B cell (primary cell): ENCODE measurements around the gene STARD9. TPM values are rescaled to one million over a fixed set of nuclear protein-coding genes. Genes with fewer than 3 reads are reported as not detected.

Experiments used
- ATAC-seq: fragments of 200-7000 bp; cut with Tn5 transposase; one replicate; pipeline ENCODE4 v1.10.0; 2021; ENCODE audit warnings: low read depth, mild to moderate bottlenecking, moderate number of reproducible peaks, moderate library complexity
- CTCF ChIA-PET: fragments of 350-600 bp; sonication (Branson Sonifier 250); formaldehyde crosslinking; loops from one replicate; lab custom pipeline; 2021; ENCODE audit warnings: antibody characterized with exemption, inconsistent platforms; lab: Charles Lee
- POLR2A ChIA-PET: fragments of 350-600 bp; sonication (Branson Sonifier 250); formaldehyde crosslinking; loops from one replicate; lab custom pipeline; 2021; ENCODE audit warnings: antibody characterized with exemption; lab: Charles Lee
- DNase-seq: peaks from one replicate; pipeline ENCODE4 v3.0.0; 2013
- H2AFZ ChIP-seq: 2 replicates; pipeline ENCODE4 v1.6.1; 2012; ENCODE audit warnings: mild to moderate bottlenecking, low read depth, low read length; ENCODE audit not compliant: insufficient read depth, poor library complexity, severe bottlenecking
- H3K27ac ChIP-seq, 2 donors: 1 replicate in 1 of 2; 2 replicates in 1 of 2; pipeline ENCODE4 v1.5.1; 2012 to 2013; ENCODE audit warnings: low read length in 2 of 2, mild to moderate bottlenecking in 2 of 2, moderate library complexity in 1 of 2
- H3K27me3 ChIP-seq, 4 experiments: fragments of 200-600 bp in 1 of 4; sonication (generic) in 1 of 4; replicated peaks in 1 of 4; 1 replicate in 2 of 4; 2 replicates in 2 of 4; pipeline versions ENCODE4 v1.6.1 to v1.7.0; 2013 to 2016; ENCODE audit warnings: low read length in 3 of 4, mild to moderate bottlenecking in 2 of 4, mixed read lengths in 1 of 4, moderate library complexity in 1 of 4; ENCODE audit not compliant: insufficient read depth in 4 of 4, control insufficient read depth in 3 of 4; ENCODE audit errors: control extremely low read depth in 1 of 4
- H3K36me3 ChIP-seq, 2 experiments: replicated peaks in 1 of 2; 1 replicate in 1 of 2; 2 replicates in 1 of 2; pipeline versions ENCODE4 v1.6.1 to v1.7.1; 2013; ENCODE audit warnings: low read length in 1 of 2; ENCODE audit not compliant: insufficient read depth in 2 of 2, control insufficient read depth in 1 of 2; ENCODE audit errors: control extremely low read depth in 1 of 2, extremely low read depth in 1 of 2
- H3K4me1 ChIP-seq, 2 donors: fragments of 200-600 bp in 1 of 2; sonication (generic) in 1 of 2; 1 replicate in 1 of 2; 2 replicates in 1 of 2; pipeline versions ENCODE4 v1.5.1 to v1.6.1; 2013 to 2017; ENCODE audit warnings: low read length in 2 of 2; ENCODE audit not compliant: control insufficient read depth in 2 of 2, insufficient read depth in 2 of 2
- H3K4me2 ChIP-seq: replicated peaks from 2 replicates; pipeline ENCODE3; 2012; ENCODE audit warnings: mild to moderate bottlenecking, low read depth, low read length; ENCODE audit not compliant: poor library complexity, severe bottlenecking
- H3K4me3 ChIP-seq, 5 experiments: fragments of 200-600 bp in 1 of 5; sonication (generic) in 1 of 5; 1 replicate in 3 of 5; 2 replicates in 2 of 5; pipeline versions ENCODE4 v1.5.1 to v1.7.0; 2011 to 2016; ENCODE audit warnings: low read length in 4 of 5, mild to moderate bottlenecking in 4 of 5, low read depth in 2 of 5, control low read depth in 1 of 5, moderate library complexity in 1 of 5; ENCODE audit not compliant: insufficient read depth in 1 of 5; ENCODE audit errors: control extremely low read depth in 1 of 5, extremely low read depth in 1 of 5
- H3K79me2 ChIP-seq: fragments of 200-600 bp; sonication (generic); one replicate; pipeline ENCODE4 v1.6.0; 2016; ENCODE audit warnings: low read length; ENCODE audit not compliant: control insufficient read depth, insufficient read depth
- H3K9ac ChIP-seq: fragments of 200-600 bp; sonication (generic); 2 replicates; pipeline ENCODE4 v1.6.1; 2017; ENCODE audit warnings: mild to moderate bottlenecking, low read length, moderate library complexity
- H3K9me3 ChIP-seq, 3 donors: one replicate each; pipeline versions ENCODE4 v1.6.1 to v1.7.1; 2013; ENCODE audit warnings: low read length in 2 of 3; ENCODE audit not compliant: control insufficient read depth in 2 of 3, insufficient read depth in 1 of 3; ENCODE audit errors: control extremely low read depth in 1 of 3
- H4K20me1 ChIP-seq: 2 replicates; pipeline ENCODE4 v1.6.0; 2012; ENCODE audit warnings: mild to moderate bottlenecking, low read length; ENCODE audit not compliant: insufficient read depth, control insufficient read depth, poor library complexity, severe bottlenecking
- H3K27ac Mint-ChIP-seq: one replicate; pipeline ENCODE4 v1.8.0; 2021; ENCODE audit warnings: mixed read lengths
- H3K27me3 Mint-ChIP-seq: one replicate; pipeline ENCODE4 v1.8.0; 2021; ENCODE audit warnings: mixed read lengths
- H3K4me1 Mint-ChIP-seq: one replicate; pipeline ENCODE4 v1.8.0; 2021; ENCODE audit warnings: mixed read lengths
- H3K4me3 Mint-ChIP-seq: one replicate; pipeline ENCODE4 v1.8.0; 2021; ENCODE audit warnings: mixed read lengths
- H3K9me3 Mint-ChIP-seq: one replicate; pipeline ENCODE4 v1.8.0; 2022; ENCODE audit warnings: mixed read lengths; ENCODE audit not compliant: insufficient read depth
- EZH2 ChIP-seq: IDR thresholded peaks from 2 replicates; pipeline ENCODE4 v1.6.1; 2012; ENCODE audit warnings: borderline replicate concordance, low read depth, mild to moderate bottlenecking, moderate library complexity, low read length; ENCODE audit not compliant: insufficient read depth, poor library complexity, severe bottlenecking
- WGBS: methylation state at CpG from one replicate; pipeline ENCODE4 v1.1.5; 2013; ENCODE audit warnings: missing lambda C conversion rate; ENCODE audit not compliant: insufficient coverage; 5-methylcytosine and 5-hydroxymethylcytosine counted together
- intact Hi-C: fragments of 100-400 bp; cut with micrococcal nuclease; formaldehyde crosslinking; loops from one replicate; pipeline ENCODE4 v1.10.0; 2022
- polyA plus RNA-seq: library from polyadenylated mRNA; depleted of rRNA; stranded (reverse); fragments of >200 nt; gene quantifications from 2 replicates; pipeline ENCODE4 v1.2.3, GENCODE V29; 2012
- total RNA-seq, 2 donors: library from RNA; stranded (reverse); fragments of 120-200 nt in 1 of 2; gene quantifications; 1 replicate in 1 of 2; 2 replicates in 1 of 2; pipeline versions ENCODE4 v1.2.3 to v1.2.4, GENCODE V29; 2013 to 2022
- TF ChIP-seq, protein P1 (sequence below): fragments of 200-600 bp; IDR thresholded peaks from one replicate; pipeline ENCODE4 v1.8.0; 2022; ENCODE audit warnings: antibody characterized with exemption, mild to moderate bottlenecking

Gene STARD9
- total and polyA plus RNA-seq, 2 donors (not counting 1 experiment from before 2014, with no cell fraction given) = 5.0 to 23.1 TPM

DNA sequence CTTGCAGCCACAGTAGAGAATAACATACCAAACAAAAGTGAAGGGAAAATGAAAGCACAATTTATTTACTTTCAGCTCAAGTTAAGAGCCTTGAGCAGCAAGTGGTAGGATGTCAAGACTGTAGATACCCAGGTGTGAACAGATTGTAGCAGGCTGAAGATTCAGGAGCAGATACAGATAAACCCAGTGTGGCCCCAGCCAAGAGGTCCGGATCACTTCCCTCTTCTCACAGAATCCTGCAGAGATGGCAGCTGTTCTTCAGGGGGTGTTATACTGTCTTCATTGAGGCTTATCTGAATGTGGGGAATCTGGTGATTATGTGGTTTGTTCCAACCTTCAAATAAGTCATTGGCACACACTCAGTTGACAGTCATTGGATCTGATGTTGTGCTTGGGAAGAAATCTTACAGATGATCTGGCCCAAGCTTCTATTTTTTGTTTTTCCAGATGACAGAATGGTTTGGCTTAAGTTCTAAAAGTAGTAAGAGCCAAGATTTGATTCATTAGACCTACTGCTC is 2.2 kb downstream of the STARD9 start:
- H3K9me3 Mint-ChIP-seq = no peaks in the 10 kb centered on the region
- CTCF ChIA-PET = no interaction called here
- Histone ChIP-seq H3K4me3 (no peak overlapping the region), H3K4me2 (no peak overlapping the region), H2AFZ (no peak overlapping the region), H3K9ac (no peak overlapping the region), H3K27me3 (peaks cover 0 to 4% (median 0%) of the 10 kb centered on the region in 4 experiments), H3K79me2 (peaks cover 19% of the 10 kb centered on the region), H3K4me1 (peaks cover 23 to 27% of the 10 kb centered on the region in 2 donors), H3K9me3 (no peaks in the 10 kb centered on the region), H3K27ac (no peak overlapping the region), H3K36me3 (no peaks in the 10 kb centered on the region), H4K20me1 (no peaks in the 10 kb centered on the region)
- H3K4me3 Mint-ChIP-seq = no peak overlapping the region
- POLR2A ChIA-PET = interaction anchor here (0.6 kb wide), 2 partner anchors 47 to 58 kb away, joined by 3 read pairs; no protein-coding TSS in a partner anchor
- intact Hi-C loops = loop anchor here (5.0 to 10.0 kb wide), 2 partner anchors 303 to 1460 kb away; partner anchors contain the start of genes GANC, INO80 and TMEM87A
- ATAC-seq = no peak
- no peak for DNase-seq
- H3K27ac Mint-ChIP-seq = no peak overlapping the region
- peaks cover 34% of the 10 kb centered on the region for H3K4me1 Mint-ChIP-seq
- TF ChIP-seq, protein P1, sequence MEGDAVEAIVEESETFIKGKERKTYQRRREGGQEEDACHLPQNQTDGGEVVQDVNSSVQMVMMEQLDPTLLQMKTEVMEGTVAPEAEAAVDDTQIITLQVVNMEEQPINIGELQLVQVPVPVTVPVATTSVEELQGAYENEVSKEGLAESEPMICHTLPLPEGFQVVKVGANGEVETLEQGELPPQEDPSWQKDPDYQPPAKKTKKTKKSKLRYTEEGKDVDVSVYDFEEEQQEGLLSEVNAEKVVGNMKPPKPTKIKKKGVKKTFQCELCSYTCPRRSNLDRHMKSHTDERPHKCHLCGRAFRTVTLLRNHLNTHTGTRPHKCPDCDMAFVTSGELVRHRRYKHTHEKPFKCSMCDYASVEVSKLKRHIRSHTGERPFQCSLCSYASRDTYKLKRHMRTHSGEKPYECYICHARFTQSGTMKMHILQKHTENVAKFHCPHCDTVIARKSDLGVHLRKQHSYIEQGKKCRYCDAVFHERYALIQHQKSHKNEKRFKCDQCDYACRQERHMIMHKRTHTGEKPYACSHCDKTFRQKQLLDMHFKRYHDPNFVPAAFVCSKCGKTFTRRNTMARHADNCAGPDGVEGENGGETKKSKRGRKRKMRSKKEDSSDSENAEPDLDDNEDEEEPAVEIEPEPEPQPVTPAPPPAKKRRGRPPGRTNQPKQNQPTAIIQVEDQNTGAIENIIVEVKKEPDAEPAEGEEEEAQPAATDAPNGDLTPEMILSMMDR = no peak
- no peak for TF ChIP-seq EZH2
- H3K27me3 Mint-ChIP-seq = peaks cover 9% of the 10 kb centered on the region
- WGBS = no CpG with 5 or more reads among the region's 1 CpG

DNA sequence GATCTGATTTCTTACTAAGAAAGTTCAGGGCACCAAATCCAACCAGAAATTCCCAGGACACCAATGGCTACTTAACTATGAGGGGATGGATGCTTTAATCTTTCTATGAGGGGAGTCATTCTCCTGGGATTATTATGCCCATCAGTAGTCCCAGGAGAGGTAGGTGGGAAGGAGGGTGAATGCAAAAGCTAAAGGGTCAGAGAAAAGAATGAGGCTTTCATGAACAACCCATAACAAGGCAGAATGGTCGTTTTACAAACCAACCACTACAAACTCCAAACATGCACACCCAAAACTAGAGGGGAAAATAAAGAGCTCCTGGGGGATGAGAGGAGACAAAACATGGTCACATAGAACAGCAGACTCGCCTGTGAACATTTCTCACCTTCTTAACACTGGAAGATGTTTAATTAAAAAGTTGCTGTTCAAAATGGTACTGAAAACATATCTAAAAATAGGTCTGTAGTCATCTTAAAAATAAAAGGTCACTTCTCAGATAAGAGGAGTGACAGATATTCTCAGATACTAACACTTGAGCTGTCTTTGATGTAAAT is 3.7 kb downstream of the STARD9 start:
- CTCF ChIA-PET = no interaction called here
- H3K4me3 Mint-ChIP-seq = no peak overlapping the region
- POLR2A ChIA-PET = no interaction called here

More for the DNA sequence above, 3.7 kb downstream of the STARD9 start:
- Mint-ChIP-seq H3K9me3 (no peaks in the 10 kb centered on the region), H3K27ac (no peak overlapping the region), H3K27me3 (peaks cover 9% of the 10 kb centered on the region), H3K4me1 (peaks cover 34% of the 10 kb centered on the region)
- H3K27me3 ChIP-seq = peaks cover 0 to 4% (median 0%) of the 10 kb centered on the region in 4 experiments
- no CpG with 5 or more reads among the region's 2 CpGs for whole genome bisulfite sequencing
- peaks cover 23 to 27% of the 10 kb centered on the region in 2 donors for H3K4me1 ChIP-seq
- ATAC-seq (no peak), DNase-seq (no peak)
- peaks cover 19% of the 10 kb centered on the region for H3K79me2 ChIP-seq
- no peak overlapping the region for H3K4me2 ChIP-seq
- H2AFZ ChIP-seq = no peak overlapping the region
- no peak overlapping the region for H3K4me3 ChIP-seq
- no peak overlapping the region for H3K27ac ChIP-seq
- H3K9ac ChIP-seq = no peak overlapping the region
- H3K36me3 ChIP-seq = no peaks in the 10 kb centered on the region
- TF ChIP-seq, protein P1 = no peak
- no peak for TF ChIP-seq EZH2
- no peaks in the 10 kb centered on the region for H3K9me3 ChIP-seq
- H4K20me1 ChIP-seq = no peaks in the 10 kb centered on the region
- intact Hi-C loops = loop anchor here (5.0 to 10.0 kb wide), 2 partner anchors 304 to 1462 kb away; partner anchors contain the start of genes GANC, INO80 and TMEM87A
